DND-41 (cell line): ENCODE results near the gene SNX25.

ENCODE experiments used
- EZH2 ChIP-seq: IDR thresholded peaks from 3 replicates; pipeline ENCODE4 v1.6.1; 2012; ENCODE audit warnings: borderline replicate concordance, low read depth, mild to moderate bottlenecking, moderate library complexity, low read length, inconsistent platforms; ENCODE audit not compliant: severe bottlenecking
- TF ChIP-seq, protein P1 (sequence below): IDR thresholded peaks from 2 replicates; pipeline ENCODE4 v1.5.1; 2012; ENCODE audit warnings: borderline replicate concordance, low read length, moderate library complexity, mild to moderate bottlenecking; ENCODE audit not compliant: poor library complexity, severe bottlenecking; ENCODE audit errors: extremely low read depth

DNA sequence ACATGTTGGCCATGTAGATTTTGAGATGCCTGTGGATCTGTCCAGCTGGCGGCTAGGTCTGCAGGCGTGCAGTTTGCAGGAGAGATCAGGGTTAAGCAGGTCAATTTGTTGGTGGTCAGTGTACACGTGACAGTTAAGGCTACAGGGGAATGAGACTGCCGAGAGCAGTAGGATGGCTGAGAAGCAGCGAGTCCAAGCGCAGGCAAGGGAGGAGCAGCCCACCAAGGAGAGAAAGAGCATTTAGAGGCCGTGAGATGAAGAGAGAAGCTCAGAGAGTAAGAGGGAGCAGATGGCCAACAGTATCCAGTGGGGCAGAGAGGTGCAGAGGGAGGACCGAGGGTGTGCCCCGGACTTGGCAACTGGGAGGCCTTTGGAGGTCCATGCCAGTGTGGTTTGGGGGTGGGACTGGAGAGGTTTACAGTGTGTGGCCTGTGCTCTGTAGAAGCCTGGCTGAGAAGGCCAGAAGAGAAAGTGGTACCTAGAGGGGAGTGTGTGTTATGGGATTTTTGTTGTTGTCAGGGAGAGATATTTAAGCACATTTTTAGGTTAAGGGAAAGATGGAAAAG lies 18.4 kb downstream of the SNX25 start:
- TF ChIP-seq, protein P1, sequence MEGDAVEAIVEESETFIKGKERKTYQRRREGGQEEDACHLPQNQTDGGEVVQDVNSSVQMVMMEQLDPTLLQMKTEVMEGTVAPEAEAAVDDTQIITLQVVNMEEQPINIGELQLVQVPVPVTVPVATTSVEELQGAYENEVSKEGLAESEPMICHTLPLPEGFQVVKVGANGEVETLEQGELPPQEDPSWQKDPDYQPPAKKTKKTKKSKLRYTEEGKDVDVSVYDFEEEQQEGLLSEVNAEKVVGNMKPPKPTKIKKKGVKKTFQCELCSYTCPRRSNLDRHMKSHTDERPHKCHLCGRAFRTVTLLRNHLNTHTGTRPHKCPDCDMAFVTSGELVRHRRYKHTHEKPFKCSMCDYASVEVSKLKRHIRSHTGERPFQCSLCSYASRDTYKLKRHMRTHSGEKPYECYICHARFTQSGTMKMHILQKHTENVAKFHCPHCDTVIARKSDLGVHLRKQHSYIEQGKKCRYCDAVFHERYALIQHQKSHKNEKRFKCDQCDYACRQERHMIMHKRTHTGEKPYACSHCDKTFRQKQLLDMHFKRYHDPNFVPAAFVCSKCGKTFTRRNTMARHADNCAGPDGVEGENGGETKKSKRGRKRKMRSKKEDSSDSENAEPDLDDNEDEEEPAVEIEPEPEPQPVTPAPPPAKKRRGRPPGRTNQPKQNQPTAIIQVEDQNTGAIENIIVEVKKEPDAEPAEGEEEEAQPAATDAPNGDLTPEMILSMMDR: no peak
- TF ChIP-seq EZH2: no peak
